GM18868 (cell line): Measurements from ENCODE around the gene SPANXA1.
"Not testable (repeated sequence)": the region's sequence is repeated elsewhere in the genome, so short reads cannot be mapped to it uniquely, and the experiment has no call there.

Experiments
- ATAC-seq: cut with Tn5 transposase; IDR thresholded peaks from one replicate; pipeline ENCODE4 v1.9.1; 2021; ENCODE audit warnings: mild to moderate bottlenecking, moderate library complexity; ENCODE audit not compliant: unreplicated experiment

SPANXA1 gene, protein sequence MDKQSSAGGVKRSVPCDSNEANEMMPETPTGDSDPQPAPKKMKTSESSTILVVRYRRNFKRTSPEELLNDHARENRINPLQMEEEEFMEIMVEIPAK

GRCh38 chrX:141584638-141585037, at the start of gene SPANXA1:
TSS of gene SPANXA1 (minus strand) at chrX:141584738. CDS start at chrX:141584678, 60 bp downstream.
- ATAC-seq, result not testable (repeated sequence)

DNA sequence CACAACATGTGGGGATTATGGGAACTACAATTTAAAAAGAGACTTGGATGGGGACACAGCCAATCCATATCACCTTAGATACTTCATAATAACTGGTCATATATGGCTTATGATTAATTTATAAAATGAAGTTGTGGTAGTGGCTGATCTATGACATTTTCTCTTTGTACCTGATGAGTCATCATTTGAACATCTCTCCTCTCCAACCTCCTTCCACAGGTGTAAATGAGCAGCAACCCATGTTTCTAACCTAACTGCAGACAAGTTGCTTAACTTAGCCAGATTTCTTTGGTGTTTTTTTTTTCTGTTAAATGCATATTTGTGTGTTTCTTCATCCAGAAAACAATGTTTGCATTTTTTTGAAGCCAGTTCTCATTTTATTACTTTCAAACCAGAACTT, 47.6 kb upstream of the SPANXA1 start:
- ATAC-seq, result no peak

- ATAC-seq, result no peak
Measured at GRCh38 chrX:141619336-141619735, 34.8 kb upstream of the SPANXA1 start.

GRCh38 chrX:141609111-141609510, 24.6 kb upstream of the SPANXA1 start:
- no peak for ATAC-seq

DNA sequence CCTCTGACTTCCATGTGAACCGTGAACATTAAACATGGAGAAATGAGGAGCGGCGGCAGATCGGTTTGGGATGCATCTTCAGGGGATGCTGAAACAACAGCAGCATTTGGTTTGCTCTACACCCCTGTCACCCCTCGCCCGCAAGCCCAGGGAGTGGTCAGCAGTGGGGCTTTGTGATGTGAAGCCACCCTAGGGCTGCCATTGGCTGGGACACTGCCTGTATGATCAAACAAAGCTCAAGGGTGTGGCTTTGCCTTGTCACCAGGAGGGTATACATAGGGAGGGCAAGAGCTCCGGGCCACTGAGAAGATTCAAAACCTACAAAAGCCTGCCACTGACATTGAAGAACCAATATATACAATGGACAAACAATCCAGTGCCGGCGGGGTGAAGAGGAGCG, 4.9 kb upstream of the SPANXA1 start, which contains the start of gene SPANXA2:
Gene SPANXA2 (plus strand): TSS at position 301 of the 400 bp plus-strand sequence. CDS start 60 bp downstream, at position 361.
- ATAC-seq, result not testable (repeated sequence)

- ATAC-seq, result not testable (repeated sequence)
Measured at GRCh38 chrX:141542551-141542950, 42.0 kb downstream of the SPANXA1 start.
